Muscle layer of duodenum (tissue), 2 donors: Measurements from ENCODE around the gene CCDC107.

Source experiments
- H3K27ac ChIP-seq: one replicate; pipeline ENCODE4 v1.7.0; 2013; ENCODE audit warnings: mild to moderate bottlenecking, low read length
- H3K27me3 ChIP-seq: one replicate; pipeline ENCODE4 v1.7.0; 2013; ENCODE audit warnings: low read depth, mild to moderate bottlenecking, control low read depth, low read length
- H3K36me3 ChIP-seq, 2 donors: one replicate each; pipeline ENCODE4 v1.7.0; 2013; ENCODE audit warnings: low read length in 2 of 2, control low read depth in 1 of 2, mild to moderate bottlenecking in 1 of 2; ENCODE audit not compliant: insufficient read depth in 2 of 2, control insufficient read depth in 1 of 2
- H3K4me1 ChIP-seq, 2 donors: one replicate each; pipeline ENCODE4 v1.7.0; 2013; ENCODE audit warnings: low read length in 2 of 2, mild to moderate bottlenecking in 2 of 2, control low read depth in 1 of 2, moderate library complexity in 1 of 2; ENCODE audit not compliant: insufficient read depth in 2 of 2, control insufficient read depth in 1 of 2
- H3K4me3 ChIP-seq, 2 donors: one replicate each; pipeline ENCODE4 v1.7.0; 2013; ENCODE audit warnings: low read length in 2 of 2, low read depth in 1 of 2, mild to moderate bottlenecking in 1 of 2
- H3K9me3 ChIP-seq, 2 donors: one replicate each; pipeline ENCODE4 v1.7.0; 2013; ENCODE audit warnings: low read length in 2 of 2, control low read depth in 1 of 2, mild to moderate bottlenecking in 1 of 2; ENCODE audit not compliant: control insufficient read depth in 1 of 2
- donor health status: healthy.

CCDC107 gene

GRCh38 chr9:35664531-35665470 is 6.7 kb downstream of the CCDC107 start, which contains the start of gene ARHGEF39:
ARHGEF39 (minus strand) TSS chr9:35665195; CDS start chr9:35665169, 26 bp downstream.
- no peaks in the 10 kb centered on the region for H3K9me3 ChIP-seq
- peaks cover 8 to 10% of the 10 kb centered on the region in 2 donors for H3K36me3 ChIP-seq
- H3K4me3 ChIP-seq: peak within 1 kb of the TSS; percentile 55 to 76
- H3K27me3 ChIP-seq: no peaks in the 10 kb centered on the region
- peak within 1 kb of the TSS; percentile 70 for H3K27ac ChIP-seq
- peaks cover 5 to 24% of the 10 kb centered on the region in 2 donors for H3K4me1 ChIP-seq

GRCh38 chr9:35665471-35665818 is 7.4 kb downstream of the CCDC107 start:
- H3K4me1 ChIP-seq: peaks cover 5 to 19% of the 10 kb centered on the region in 2 donors
- no peaks in the 10 kb centered on the region for H3K9me3 ChIP-seq
- peaks cover 3 to 5% of the 10 kb centered on the region in 2 donors for H3K36me3 ChIP-seq
- no peaks in the 10 kb centered on the region for H3K27me3 ChIP-seq
- H3K4me3 ChIP-seq: peak overlapping the region; percentile 55 to 76
- peak overlapping the region; percentile 29 for H3K27ac ChIP-seq

GRCh38 chr9:35666045-35666444 is 8.0 kb downstream of the CCDC107 start:
- no peaks in the 10 kb centered on the region for H3K36me3 ChIP-seq
- no peaks in the 10 kb centered on the region for H3K9me3 ChIP-seq
- no peak overlapping the region for H3K27ac ChIP-seq
- no peaks in the 10 kb centered on the region for H3K27me3 ChIP-seq
- H3K4me1 ChIP-seq: peaks cover 5 to 14% of the 10 kb centered on the region in 2 donors
- no peak overlapping the region for H3K4me3 ChIP-seq

- Histone ChIP-seq H3K36me3 (no peaks in the 10 kb centered on the region), H3K4me1 (peaks cover 5 to 14% of the 10 kb centered on the region in 2 donors), H3K27ac (no peak overlapping the region), H3K9me3 (no peaks in the 10 kb centered on the region), H3K4me3 (no peak overlapping the region), H3K27me3 (no peaks in the 10 kb centered on the region)
Observed at GRCh38 chr9:35666549-35666948, 8.5 kb downstream of the CCDC107 start.

GRCh38 chr9:35667939-35668338 is 9.8 kb downstream of the CCDC107 start:
- H3K27me3 ChIP-seq: no peaks in the 10 kb centered on the region
- H3K9me3 ChIP-seq: no peaks in the 10 kb centered on the region
- H3K4me3 ChIP-seq: no peak overlapping the region
- H3K4me1 ChIP-seq: peaks cover 5 to 7% of the 10 kb centered on the region in 2 donors
- H3K27ac ChIP-seq: no peak overlapping the region
- H3K36me3 ChIP-seq: no peaks in the 10 kb centered on the region

GRCh38 chr9:35669331-35670145 is 11.4 kb downstream of the CCDC107 start:
- H3K4me3 ChIP-seq: peak overlapping the region in 1 of 2 donors; percentile 7
- no peaks in the 10 kb centered on the region for H3K9me3 ChIP-seq
- no peaks in the 10 kb centered on the region for H3K27me3 ChIP-seq
- H3K36me3 ChIP-seq: no peaks in the 10 kb centered on the region
- peaks cover 1 to 11% of the 10 kb centered on the region in 2 donors for H3K4me1 ChIP-seq
- H3K27ac ChIP-seq: peak overlapping the region; percentile 48

GRCh38 chr9:35673132-35674024 is 15.3 kb downstream of the CCDC107 start, which contains the start of gene CA9:
CA9 (plus strand) TSS chr9:35673928; CDS start chr9:35673960, 32 bp downstream.
- Histone ChIP-seq H3K4me1 (peaks cover 0 to 15% of the 10 kb centered on the region in 2 donors), H3K9me3 (no peaks in the 10 kb centered on the region), H3K36me3 (no peaks in the 10 kb centered on the region), H3K27me3 (peaks cover 4% of the 10 kb centered on the region), H3K27ac (peak within 1 kb of the TSS; percentile 56), H3K4me3 (peak within 1 kb of the TSS in 1 of 2 donors; percentile 37)

GRCh38 chr9:35674025-35674361 is 15.9 kb downstream of the CCDC107 start:
- H3K4me1 ChIP-seq: peaks cover 0 to 15% of the 10 kb centered on the region in 2 donors
- peak overlapping the region; percentile 56 for H3K27ac ChIP-seq
- H3K27me3 ChIP-seq: peaks cover 4% of the 10 kb centered on the region
- no peaks in the 10 kb centered on the region for H3K36me3 ChIP-seq
- H3K9me3 ChIP-seq: no peaks in the 10 kb centered on the region
- peak overlapping the region in 1 of 2 donors; percentile 37 for H3K4me3 ChIP-seq

GRCh38 chr9:35675204-35675603 is 17.1 kb downstream of the CCDC107 start:
- H3K27me3 ChIP-seq: peaks cover 4% of the 10 kb centered on the region
- no peaks in the 10 kb centered on the region for H3K36me3 ChIP-seq
- no peak overlapping the region for H3K27ac ChIP-seq
- H3K9me3 ChIP-seq: no peaks in the 10 kb centered on the region
- peak overlapping the region; percentile 17 to 68 for H3K4me3 ChIP-seq
- peaks cover 0 to 15% of the 10 kb centered on the region in 2 donors for H3K4me1 ChIP-seq

GRCh38 chr9:35675732-35676392 is 17.8 kb downstream of the CCDC107 start:
- Histone ChIP-seq H3K4me3 (peak overlapping the region; percentile 17 to 68), H3K9me3 (no peaks in the 10 kb centered on the region), H3K36me3 (no peaks in the 10 kb centered on the region), H3K27ac (no peak overlapping the region), H3K4me1 (peaks cover 0 to 15% of the 10 kb centered on the region in 2 donors), H3K27me3 (peaks cover 4% of the 10 kb centered on the region)
